Measurements from ENCODE around the gene E4F1. TPM values are rescaled to one million over a fixed set of nuclear protein-coding genes. Genes with fewer than 3 reads are reported as not detected.

E4F1 gene
- total and polyA plus RNA-seq, 2 donors from 2014 or later = 13.6 to 26.0 TPM

DNA sequence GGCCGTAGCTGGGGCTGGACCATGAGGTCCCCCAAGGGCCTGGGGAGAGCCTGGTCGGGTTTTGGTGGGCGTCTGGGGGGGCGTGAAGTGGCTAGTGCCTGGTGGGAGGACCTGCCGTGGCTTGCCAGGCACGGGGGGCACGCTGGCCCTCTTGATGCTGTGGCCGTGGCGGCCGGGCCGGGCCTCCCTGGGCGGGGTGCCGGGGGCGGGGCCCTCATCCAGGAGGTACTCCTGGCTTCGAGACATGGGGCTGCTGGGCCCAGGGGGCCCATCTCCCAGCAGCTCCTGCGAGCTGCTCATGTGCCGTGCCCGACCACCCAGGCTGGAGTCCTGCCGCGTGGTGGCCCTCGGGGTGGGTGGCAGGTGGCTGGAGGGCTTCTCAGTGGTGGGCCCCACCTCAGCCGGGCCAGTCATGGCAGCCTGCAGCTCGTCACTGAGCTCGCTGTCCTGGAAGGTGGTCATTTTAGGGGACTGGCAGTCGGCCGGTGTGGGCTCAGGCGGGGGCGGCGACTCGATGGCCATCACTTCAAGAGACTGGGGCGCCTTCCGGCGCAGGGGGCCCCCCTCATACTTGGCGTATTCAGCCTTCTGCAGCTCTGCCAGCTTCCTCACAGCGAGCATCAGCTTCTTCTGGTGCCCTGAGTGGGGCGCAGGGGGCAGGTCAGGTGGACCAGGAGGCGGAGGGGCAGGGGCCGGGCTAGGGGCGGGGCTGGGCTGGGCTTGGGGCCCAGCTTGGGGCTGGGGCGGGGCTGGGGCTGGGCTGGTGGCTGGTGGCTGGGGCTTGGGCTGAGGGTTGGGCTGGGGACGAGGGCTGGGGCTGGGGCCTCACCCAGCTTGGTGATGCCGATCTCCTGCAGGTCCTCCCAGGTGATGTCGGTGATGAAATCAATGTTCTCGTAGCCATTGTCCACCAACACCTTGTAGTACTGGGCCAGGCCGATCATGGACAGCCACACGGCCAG lies 42.1 kb upstream of the E4F1 start:
- Histone ChIP-seq H3K9me3 (ENCODE audit: control insufficient read depth in 2 of 3, insufficient read depth in 1 of 3, low read length in 3 of 3) (no peaks in the 10 kb centered on the region), H3K4me1 (ENCODE audit: control insufficient read depth in 2 of 3, insufficient read depth in 2 of 3, low read depth in 1 of 3, low read length in 3 of 3) (no peaks in the 10 kb centered on the region), H3K36me3 (ENCODE audit: control insufficient read depth in 2 of 3, insufficient read depth in 3 of 3, low read length in 3 of 3) (no peaks in the 10 kb centered on the region), H3K27ac (ENCODE audit: low read depth in 2 of 2, low read length in 2 of 2) (no peak overlapping the region), H3K9ac (ENCODE audit: low read length in 3 of 3) (no peak overlapping the region), H3K4me3 (ENCODE audit: low read length in 3 of 3) (no peak overlapping the region), H3K27me3 (ENCODE audit: control insufficient read depth, insufficient read depth, low read length) (no peaks in the 10 kb centered on the region)
- TF ChIP-seq, protein P1, sequence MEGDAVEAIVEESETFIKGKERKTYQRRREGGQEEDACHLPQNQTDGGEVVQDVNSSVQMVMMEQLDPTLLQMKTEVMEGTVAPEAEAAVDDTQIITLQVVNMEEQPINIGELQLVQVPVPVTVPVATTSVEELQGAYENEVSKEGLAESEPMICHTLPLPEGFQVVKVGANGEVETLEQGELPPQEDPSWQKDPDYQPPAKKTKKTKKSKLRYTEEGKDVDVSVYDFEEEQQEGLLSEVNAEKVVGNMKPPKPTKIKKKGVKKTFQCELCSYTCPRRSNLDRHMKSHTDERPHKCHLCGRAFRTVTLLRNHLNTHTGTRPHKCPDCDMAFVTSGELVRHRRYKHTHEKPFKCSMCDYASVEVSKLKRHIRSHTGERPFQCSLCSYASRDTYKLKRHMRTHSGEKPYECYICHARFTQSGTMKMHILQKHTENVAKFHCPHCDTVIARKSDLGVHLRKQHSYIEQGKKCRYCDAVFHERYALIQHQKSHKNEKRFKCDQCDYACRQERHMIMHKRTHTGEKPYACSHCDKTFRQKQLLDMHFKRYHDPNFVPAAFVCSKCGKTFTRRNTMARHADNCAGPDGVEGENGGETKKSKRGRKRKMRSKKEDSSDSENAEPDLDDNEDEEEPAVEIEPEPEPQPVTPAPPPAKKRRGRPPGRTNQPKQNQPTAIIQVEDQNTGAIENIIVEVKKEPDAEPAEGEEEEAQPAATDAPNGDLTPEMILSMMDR (IDR thresholded peaks at IDR 0.05; ENCODE audit: borderline replicate concordance, extremely low read depth, insufficient read depth) = no peak
- intact Hi-C loops (cut with DNase I) = no loop called here
- FAIRE-seq = no peak
- DNase-seq = no peak

DNA sequence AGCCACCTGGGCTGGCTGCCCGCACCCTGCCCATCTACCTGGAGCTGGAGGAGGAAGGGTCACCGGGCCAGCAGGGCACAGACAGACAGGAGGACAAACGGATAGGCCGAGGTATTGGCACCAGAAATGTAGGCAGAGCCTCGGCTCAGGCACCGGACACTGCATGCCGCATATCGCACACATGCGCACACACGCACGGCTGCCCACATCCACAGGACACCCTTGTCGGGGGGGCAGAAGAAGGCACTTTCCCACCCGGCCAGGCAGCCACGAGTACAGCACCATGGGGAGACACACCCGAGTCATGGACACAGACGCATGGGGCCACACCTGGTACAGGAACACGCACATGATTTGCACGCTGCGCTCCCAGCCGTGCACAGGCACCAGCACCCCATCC lies 41.4 kb upstream of the E4F1 start:
- H3K27me3 ChIP-seq (ENCODE audit: control insufficient read depth, insufficient read depth, low read length) = no peaks in the 10 kb centered on the region
- no peak for FAIRE-seq
- no peak overlapping the region for H3K27ac ChIP-seq (ENCODE audit: low read depth in 2 of 2, low read length in 2 of 2)
- no peak overlapping the region for H3K9ac ChIP-seq (ENCODE audit: low read length in 3 of 3)
- no peaks in the 10 kb centered on the region for H3K36me3 ChIP-seq (ENCODE audit: control insufficient read depth in 2 of 3, insufficient read depth in 3 of 3, low read length in 3 of 3)
- no peaks in the 10 kb centered on the region for H3K4me1 ChIP-seq (ENCODE audit: control insufficient read depth in 2 of 3, insufficient read depth in 2 of 3, low read depth in 1 of 3, low read length in 3 of 3)
- intact Hi-C loops (cut with DNase I) = no loop called here
- no peaks in the 10 kb centered on the region for H3K9me3 ChIP-seq (ENCODE audit: control insufficient read depth in 2 of 3, insufficient read depth in 1 of 3, low read length in 3 of 3)
- no peak for DNase-seq
- no peak overlapping the region for H3K4me3 ChIP-seq (ENCODE audit: low read length in 3 of 3)
- TF ChIP-seq, protein P1 (IDR thresholded peaks at IDR 0.05; ENCODE audit: borderline replicate concordance, extremely low read depth, insufficient read depth) = no peak

DNA sequence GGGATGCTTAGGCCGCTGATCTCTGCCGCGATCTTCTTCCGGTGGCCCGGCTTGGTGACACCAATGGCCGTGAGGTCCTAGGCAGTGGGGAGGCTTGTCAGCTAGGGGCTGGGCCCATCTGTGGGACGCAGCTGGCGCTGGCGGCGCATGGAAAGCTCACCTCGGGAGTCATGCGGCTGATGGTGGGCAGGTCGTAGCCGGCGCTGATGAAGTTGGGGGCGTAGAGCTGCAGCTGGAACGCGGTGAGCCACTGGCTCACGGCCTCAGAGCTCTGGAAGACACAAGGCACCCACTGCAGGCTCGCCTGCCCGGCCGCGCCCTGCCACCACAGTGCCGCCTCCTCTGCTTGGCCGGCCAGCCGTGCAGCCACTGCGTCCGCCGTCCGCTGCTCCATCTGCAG lies 39.7 kb upstream of the E4F1 start:
- H3K36me3 ChIP-seq (ENCODE audit: control insufficient read depth in 2 of 3, insufficient read depth in 3 of 3, low read length in 3 of 3) = no peaks in the 10 kb centered on the region
- intact Hi-C loops (cut with DNase I) = no loop called here
- H3K9me3 ChIP-seq (ENCODE audit: control insufficient read depth in 2 of 3, insufficient read depth in 1 of 3, low read length in 3 of 3) = no peaks in the 10 kb centered on the region
- H3K27me3 ChIP-seq (ENCODE audit: control insufficient read depth, insufficient read depth, low read length) = no peaks in the 10 kb centered on the region
- no peak overlapping the region for H3K9ac ChIP-seq (ENCODE audit: low read length in 3 of 3)
- TF ChIP-seq, protein P1 (IDR thresholded peaks at IDR 0.05; ENCODE audit: borderline replicate concordance, extremely low read depth, insufficient read depth) = no peak
- H3K4me1 ChIP-seq (ENCODE audit: control insufficient read depth in 2 of 3, insufficient read depth in 2 of 3, low read depth in 1 of 3, low read length in 3 of 3) = no peaks in the 10 kb centered on the region
- DNase-seq = no peak
- H3K27ac ChIP-seq (ENCODE audit: low read depth in 2 of 2, low read length in 2 of 2) = no peak overlapping the region
- no peak for FAIRE-seq
- H3K4me3 ChIP-seq (ENCODE audit: low read length in 3 of 3) = no peak overlapping the region

Measured in kidney (tissue), 14 donors.